HL-60 (cell line): ENCODE results near the gene POP7.

Experiments
- DNase-seq, 2 experiments: peaks; one replicate each; pipeline ENCODE4 v3.0.0-alpha.2; 2010 to 2020; ENCODE audit warnings: low read depth in 1 of 2, low spot score in 1 of 2
- H3K27ac ChIP-seq: fragments of 250-450 bp; sonication (Bioruptor Pico); replicated peaks from 2 replicates; pipeline ENCODE4 v1.5.1; 2020; ENCODE audit warnings: mild to moderate bottlenecking, moderate library complexity
- H3K27me3 ChIP-seq: fragments of 250-450 bp; sonication (Bioruptor Pico); 2 replicates; pipeline ENCODE4 v1.5.1; 2021; ENCODE audit warnings: mild to moderate bottlenecking, moderate library complexity; ENCODE audit not compliant: insufficient read depth, poor library complexity, severe bottlenecking
- H3K4me3 ChIP-seq: replicated peaks from 2 replicates; pipeline ENCODE4 v1.5.1; 2011; ENCODE audit warnings: mild to moderate bottlenecking, control low read depth, low read length; ENCODE audit not compliant: insufficient read depth
- GABPA ChIP-seq: IDR thresholded peaks from 2 replicates; pipeline ENCODE4 v1.6.1; 2012; ENCODE audit warnings: low read depth
- POLR2AphosphoS5 ChIP-seq: IDR thresholded peaks from 2 replicates; pipeline ENCODE4 v1.6.1; 2012; ENCODE audit warnings: low read depth
- SPI1 ChIP-seq: IDR thresholded peaks from 2 replicates; pipeline ENCODE4 v1.6.1; 2012; ENCODE audit warnings: low read depth, mild to moderate bottlenecking, borderline replicate concordance
- TF ChIP-seq, protein P1 (sequence below): IDR thresholded peaks from one replicate; pipeline ENCODE4 v1.5.1; 2011; ENCODE audit warnings: low read length, control low read depth, inconsistent platforms; ENCODE audit not compliant: insufficient read depth
- TF ChIP-seq, protein P2 (sequence below): IDR thresholded peaks from 2 replicates; pipeline ENCODE4 v1.6.1; 2012; ENCODE audit warnings: low read depth; ENCODE audit not compliant: insufficient replicate concordance

POP7 gene

DNA sequence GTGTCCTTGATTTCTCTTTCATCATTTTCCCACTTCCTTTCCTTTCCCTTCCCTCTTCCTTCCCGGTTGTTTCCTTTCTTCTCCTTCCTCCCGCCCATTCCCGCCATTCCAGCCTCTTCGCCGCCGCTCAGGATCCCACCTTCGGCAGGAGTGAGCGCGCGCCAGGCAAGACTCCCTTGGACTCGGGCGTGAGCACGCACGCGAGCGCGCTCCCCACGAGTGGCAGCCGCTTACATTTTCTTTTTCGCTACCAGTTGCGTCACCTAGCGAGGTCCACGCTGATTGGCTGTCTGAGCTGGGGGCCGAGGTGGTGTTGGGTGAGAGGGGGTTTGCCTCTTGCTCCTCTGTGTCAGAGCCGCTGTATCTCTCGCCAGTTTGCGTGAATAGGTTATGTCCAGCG is 39.3 kb downstream of the POP7 start:
- no peak for TF ChIP-seq POLR2AphosphoS5
- TF ChIP-seq, protein P1, sequence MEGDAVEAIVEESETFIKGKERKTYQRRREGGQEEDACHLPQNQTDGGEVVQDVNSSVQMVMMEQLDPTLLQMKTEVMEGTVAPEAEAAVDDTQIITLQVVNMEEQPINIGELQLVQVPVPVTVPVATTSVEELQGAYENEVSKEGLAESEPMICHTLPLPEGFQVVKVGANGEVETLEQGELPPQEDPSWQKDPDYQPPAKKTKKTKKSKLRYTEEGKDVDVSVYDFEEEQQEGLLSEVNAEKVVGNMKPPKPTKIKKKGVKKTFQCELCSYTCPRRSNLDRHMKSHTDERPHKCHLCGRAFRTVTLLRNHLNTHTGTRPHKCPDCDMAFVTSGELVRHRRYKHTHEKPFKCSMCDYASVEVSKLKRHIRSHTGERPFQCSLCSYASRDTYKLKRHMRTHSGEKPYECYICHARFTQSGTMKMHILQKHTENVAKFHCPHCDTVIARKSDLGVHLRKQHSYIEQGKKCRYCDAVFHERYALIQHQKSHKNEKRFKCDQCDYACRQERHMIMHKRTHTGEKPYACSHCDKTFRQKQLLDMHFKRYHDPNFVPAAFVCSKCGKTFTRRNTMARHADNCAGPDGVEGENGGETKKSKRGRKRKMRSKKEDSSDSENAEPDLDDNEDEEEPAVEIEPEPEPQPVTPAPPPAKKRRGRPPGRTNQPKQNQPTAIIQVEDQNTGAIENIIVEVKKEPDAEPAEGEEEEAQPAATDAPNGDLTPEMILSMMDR, result no peak
- TF ChIP-seq SPI1, result no peak
- TF ChIP-seq, protein P2, sequence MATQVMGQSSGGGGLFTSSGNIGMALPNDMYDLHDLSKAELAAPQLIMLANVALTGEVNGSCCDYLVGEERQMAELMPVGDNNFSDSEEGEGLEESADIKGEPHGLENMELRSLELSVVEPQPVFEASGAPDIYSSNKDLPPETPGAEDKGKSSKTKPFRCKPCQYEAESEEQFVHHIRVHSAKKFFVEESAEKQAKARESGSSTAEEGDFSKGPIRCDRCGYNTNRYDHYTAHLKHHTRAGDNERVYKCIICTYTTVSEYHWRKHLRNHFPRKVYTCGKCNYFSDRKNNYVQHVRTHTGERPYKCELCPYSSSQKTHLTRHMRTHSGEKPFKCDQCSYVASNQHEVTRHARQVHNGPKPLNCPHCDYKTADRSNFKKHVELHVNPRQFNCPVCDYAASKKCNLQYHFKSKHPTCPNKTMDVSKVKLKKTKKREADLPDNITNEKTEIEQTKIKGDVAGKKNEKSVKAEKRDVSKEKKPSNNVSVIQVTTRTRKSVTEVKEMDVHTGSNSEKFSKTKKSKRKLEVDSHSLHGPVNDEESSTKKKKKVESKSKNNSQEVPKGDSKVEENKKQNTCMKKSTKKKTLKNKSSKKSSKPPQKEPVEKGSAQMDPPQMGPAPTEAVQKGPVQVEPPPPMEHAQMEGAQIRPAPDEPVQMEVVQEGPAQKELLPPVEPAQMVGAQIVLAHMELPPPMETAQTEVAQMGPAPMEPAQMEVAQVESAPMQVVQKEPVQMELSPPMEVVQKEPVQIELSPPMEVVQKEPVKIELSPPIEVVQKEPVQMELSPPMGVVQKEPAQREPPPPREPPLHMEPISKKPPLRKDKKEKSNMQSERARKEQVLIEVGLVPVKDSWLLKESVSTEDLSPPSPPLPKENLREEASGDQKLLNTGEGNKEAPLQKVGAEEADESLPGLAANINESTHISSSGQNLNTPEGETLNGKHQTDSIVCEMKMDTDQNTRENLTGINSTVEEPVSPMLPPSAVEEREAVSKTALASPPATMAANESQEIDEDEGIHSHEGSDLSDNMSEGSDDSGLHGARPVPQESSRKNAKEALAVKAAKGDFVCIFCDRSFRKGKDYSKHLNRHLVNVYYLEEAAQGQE, result no peak
- Histone ChIP-seq H3K27ac (no peak overlapping the region), H3K27me3 (no peaks in the 10 kb centered on the region), H3K4me3 (no peak overlapping the region)
- DNase-seq, result no peak

DNA sequence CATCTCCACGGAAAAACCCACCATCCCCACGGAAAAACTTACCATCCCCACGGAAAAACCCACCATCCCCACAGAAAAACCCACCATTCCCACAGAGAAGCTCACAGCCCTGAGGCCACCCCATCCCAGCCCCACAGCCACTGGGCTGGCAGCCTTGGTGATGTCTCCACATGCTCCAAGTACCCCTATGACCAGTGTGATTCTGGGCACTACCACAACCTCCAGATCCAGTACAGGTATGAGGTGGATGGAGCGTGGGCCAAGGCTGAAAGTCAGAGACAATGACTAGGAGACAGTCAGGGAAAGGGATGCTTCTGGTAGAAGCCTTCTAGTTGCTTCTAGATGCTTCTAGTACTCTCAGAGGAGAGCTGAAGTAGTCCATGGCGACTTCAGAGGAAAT is 47.1 kb downstream of the POP7 start:
- H3K27me3 ChIP-seq, result peaks cover 5% of the 10 kb centered on the region
- no peak overlapping the region for H3K4me3 ChIP-seq
- H3K27ac ChIP-seq, result no peak overlapping the region
- TF ChIP-seq, protein P1, result no peak
- TF ChIP-seq GABPA (no peak), POLR2AphosphoS5 (no peak), SPI1 (no peak)
- TF ChIP-seq, protein P2, result no peak
- no peak for DNase-seq

DNA sequence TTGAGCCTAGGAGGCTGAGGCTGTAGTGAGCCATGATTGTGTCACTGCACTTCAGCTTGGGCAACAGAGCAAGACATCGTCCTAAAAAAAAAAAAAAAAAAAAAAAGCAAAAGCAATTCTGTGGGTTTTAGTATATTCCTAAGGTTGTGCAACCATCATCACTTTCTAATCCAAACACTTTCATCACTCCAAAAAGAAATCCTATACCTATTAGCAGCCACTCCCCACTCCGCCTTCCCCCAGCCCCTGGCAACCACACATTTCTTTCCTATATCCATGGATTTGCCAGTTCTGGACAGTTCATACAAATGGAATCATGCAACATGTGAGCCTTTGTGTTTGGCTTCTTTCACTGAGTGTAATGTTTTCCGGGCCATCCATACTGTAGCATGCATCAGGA is 47.8 kb downstream of the POP7 start:
- Histone ChIP-seq H3K4me3 (no peak overlapping the region), H3K27ac (no peak overlapping the region), H3K27me3 (peaks cover 5% of the 10 kb centered on the region)
- TF ChIP-seq POLR2AphosphoS5 (no peak), GABPA (no peak), SPI1 (no peak)
- TF ChIP-seq, protein P2, result no peak
- TF ChIP-seq, protein P1, result no peak
- DNase-seq, result no peak
